Measurements from ENCODE around the gene ABHD15. TPM values are rescaled to one million over a fixed set of nuclear protein-coding genes. Genes with fewer than 3 reads are reported as not detected.

ABHD15 gene
- total RNA-seq (44.1 and 44.8 TPM in 2 replicates), polyA plus RNA-seq (9.7 and 10.9 TPM in 2 replicates), polyA minus RNA-seq (23.7 and 24.6 TPM in 2 replicates)
- 16.0 TPM for total RNA-seq (2013)

DNA sequence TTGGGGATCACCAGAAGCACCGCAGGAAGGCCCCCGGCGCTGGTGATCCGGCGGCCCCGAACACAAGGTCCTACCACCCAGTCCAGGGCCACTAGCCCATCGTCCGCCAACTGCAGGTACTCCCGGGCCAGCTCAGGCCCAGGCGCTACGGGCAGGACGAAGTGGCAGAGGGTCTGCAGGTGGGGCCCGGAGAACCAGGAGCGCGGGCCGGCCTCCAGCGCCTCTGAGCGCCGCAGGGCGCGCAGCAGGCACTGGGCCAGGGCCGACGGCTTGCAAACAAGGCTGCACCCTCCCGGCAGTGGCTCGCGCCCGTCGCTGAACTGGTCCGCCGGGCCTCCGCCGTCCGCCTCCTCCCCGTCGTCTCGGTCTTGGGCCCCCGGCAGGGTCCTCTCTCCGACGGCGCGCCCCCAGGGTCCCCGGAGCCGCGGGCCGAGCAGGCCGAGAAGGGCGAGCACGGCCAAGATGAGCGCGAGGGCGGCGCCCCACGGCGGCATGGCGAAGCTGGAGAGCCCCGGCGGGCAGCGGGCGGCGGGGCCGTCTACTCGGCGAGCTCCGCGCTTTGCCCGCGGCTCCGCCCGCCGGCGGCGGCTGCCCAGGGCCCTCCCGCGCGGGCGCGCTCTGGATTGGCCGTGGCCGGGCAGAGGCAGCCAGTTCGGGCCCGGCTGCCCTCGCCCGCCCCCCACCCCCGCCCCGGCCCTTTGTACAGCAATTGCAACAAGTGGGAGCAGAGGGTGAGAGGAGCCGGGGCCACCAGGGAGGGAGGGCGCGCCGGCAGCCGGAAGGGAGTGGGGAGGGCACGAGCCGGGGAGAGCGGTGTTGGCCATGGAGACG, at the start of gene ABHD15:
TSS of gene ABHD15 (minus strand) at position 565 of the 831 bp plus-strand sequence. CDS start at position 494, 71 bp downstream.
- Histone ChIP-seq H3K9ac (ENCODE audit: low read length) (peak within 1 kb of the TSS; percentile 82), H3K27me3 (replicated peaks in 1 of 4; ENCODE audit: control extremely low read depth in 1 of 4, control insufficient read depth in 3 of 4, insufficient read depth in 4 of 4, low read length in 3 of 4) (no peaks in the 10 kb centered on the region), H3K4me3 (ENCODE audit: control extremely low read depth in 1 of 5, extremely low read depth in 1 of 5, insufficient read depth in 1 of 5, low read depth in 2 of 5, low read length in 4 of 5) (peak within 1 kb of the TSS; percentile 70 to 99 (median 80)), H3K36me3 (replicated peaks in 1 of 2; ENCODE audit: control extremely low read depth in 1 of 2, control insufficient read depth in 1 of 2, extremely low read depth in 1 of 2, insufficient read depth in 2 of 2, low read length in 1 of 2) (peaks cover 0 to 9% of the 10 kb centered on the region in 2 experiments), H4K20me1 (ENCODE audit: control insufficient read depth, insufficient read depth, low read length, poor library complexity, severe bottlenecking) (no peaks in the 10 kb centered on the region), H3K27ac (ENCODE audit: low read length in 2 of 2) (peak within 1 kb of the TSS; percentile 71 to 76), H2AFZ (ENCODE audit: insufficient read depth, low read depth, low read length, poor library complexity, severe bottlenecking) (peak within 1 kb of the TSS; percentile 87), H3K9me3 (ENCODE audit: control extremely low read depth in 1 of 3, control insufficient read depth in 2 of 3, insufficient read depth in 1 of 3, low read length in 2 of 3) (no peaks in the 10 kb centered on the region), H3K79me2 (ENCODE audit: control insufficient read depth, insufficient read depth, low read length) (peaks cover 26% of the 10 kb centered on the region), H3K4me2 (replicated peaks; ENCODE audit: low read depth, low read length, poor library complexity, severe bottlenecking) (peak within 1 kb of the TSS; percentile 100), H3K4me1 (ENCODE audit: control insufficient read depth in 2 of 2, insufficient read depth in 2 of 2, low read length in 2 of 2) (peaks cover 42 to 53% of the 10 kb centered on the region in 2 donors)
- ATAC-seq (ENCODE audit: low read depth), result peak; percentile 26
- POLR2A ChIA-PET, result interaction anchor here (0.5 to 2.9 kb wide), 8 partner anchors 10 to 560 kb away, joined by 3 to 12 read pairs (median 3); partner anchors contain the start of genes ANKRD13B and CORO6
- TF ChIP-seq, protein P1, sequence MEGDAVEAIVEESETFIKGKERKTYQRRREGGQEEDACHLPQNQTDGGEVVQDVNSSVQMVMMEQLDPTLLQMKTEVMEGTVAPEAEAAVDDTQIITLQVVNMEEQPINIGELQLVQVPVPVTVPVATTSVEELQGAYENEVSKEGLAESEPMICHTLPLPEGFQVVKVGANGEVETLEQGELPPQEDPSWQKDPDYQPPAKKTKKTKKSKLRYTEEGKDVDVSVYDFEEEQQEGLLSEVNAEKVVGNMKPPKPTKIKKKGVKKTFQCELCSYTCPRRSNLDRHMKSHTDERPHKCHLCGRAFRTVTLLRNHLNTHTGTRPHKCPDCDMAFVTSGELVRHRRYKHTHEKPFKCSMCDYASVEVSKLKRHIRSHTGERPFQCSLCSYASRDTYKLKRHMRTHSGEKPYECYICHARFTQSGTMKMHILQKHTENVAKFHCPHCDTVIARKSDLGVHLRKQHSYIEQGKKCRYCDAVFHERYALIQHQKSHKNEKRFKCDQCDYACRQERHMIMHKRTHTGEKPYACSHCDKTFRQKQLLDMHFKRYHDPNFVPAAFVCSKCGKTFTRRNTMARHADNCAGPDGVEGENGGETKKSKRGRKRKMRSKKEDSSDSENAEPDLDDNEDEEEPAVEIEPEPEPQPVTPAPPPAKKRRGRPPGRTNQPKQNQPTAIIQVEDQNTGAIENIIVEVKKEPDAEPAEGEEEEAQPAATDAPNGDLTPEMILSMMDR (IDR thresholded peaks at IDR 0.05), result no peak
- no peak for TF ChIP-seq EZH2 (IDR thresholded peaks at IDR 0.05; ENCODE audit: borderline replicate concordance, insufficient read depth, low read depth, low read length, poor library complexity, severe bottlenecking)
- Mint-ChIP-seq H3K9me3 (ENCODE audit: insufficient read depth) (no peaks in the 10 kb centered on the region), H3K27me3 (no peaks in the 10 kb centered on the region), H3K27ac (peak within 1 kb of the TSS; percentile 98), H3K4me3 (peak within 1 kb of the TSS; percentile 99), H3K4me1 (peaks cover 50% of the 10 kb centered on the region)
- intact Hi-C loops (cut with micrococcal nuclease), result loop anchor here (5.0 to 10.0 kb wide), 7 partner anchors 156 to 922 kb away; partner anchors contain the start of genes BLTP2, NUFIP2, PHF12 and SSH2
- CTCF ChIA-PET, result interaction anchor here (1.0 to 24.3 kb wide), 11 partner anchors 9 to 197 kb away, joined by 4 to 336 read pairs (median 6); partner anchors contain the start of gene ANKRD13B
- DNase-seq, result peak; percentile 85
- under 1% methylated on average over 94 of the region's 94 CpGs for WGBS (ENCODE audit: insufficient coverage)

Data from B cell (primary cell).